Dermis microvascular lymphatic vessel endothelial cell (primary cell): Measurements from ENCODE around the gene CDC20B. TPM values are rescaled to one million over a fixed set of nuclear protein-coding genes. Genes with fewer than 3 reads are reported as not detected.

ENCODE experiments used
- total RNA-seq: library from RNA; depleted of rRNA; stranded (reverse); fragments of >200 nt; gene quantifications from 2 replicates; pipeline ENCODE4 v1.2.1, GENCODE V29; 2014

CDC20B gene
- total RNA-seq, 1 donor from 2014 or later, result not detected

Other genes with a start within 250 kb of the CDC20B start
- 69.5 and 73.0 TPM in 2 replicates for gene ESM1, start 187.6 kb downstream of the CDC20B start, total RNA-seq
- not detected in 2 replicates for gene GZMK, start 148.9 kb downstream of the CDC20B start, total RNA-seq
- gene GZMA, start 70.5 kb downstream of the CDC20B start, total RNA-seq, result 0.13 TPM in 2 replicates
- 6.7 and 12.6 TPM in 2 replicates for gene GPX8, start 13.0 kb downstream of the CDC20B start, total RNA-seq
- not detected in 2 replicates for gene MCIDAS, start 54.1 kb upstream of the CDC20B start, total RNA-seq
- under 0.01 TPM in 1 of 2 replicates, not detected in the other for gene CCNO, start 60.4 kb upstream of the CDC20B start, total RNA-seq
- gene DHX29, start 134.5 kb upstream of the CDC20B start, total RNA-seq, result 14.8 and 17.8 TPM in 2 replicates
- gene MTREX, start 134.8 kb upstream of the CDC20B start, total RNA-seq, result 42.9 and 49.0 TPM in 2 replicates